Hematopoietic multipotent progenitor cell treated with erythropoietin and hydrocortisone succinate and interleukin-3 and kit ligand, for 8 days (in vitro differentiated cells): ENCODE data around the gene FBXW4.
"Not testable (repeated sequence)": the region's sequence is repeated elsewhere in the genome, so short reads cannot be mapped to it uniquely, and the experiment has no call there.

ENCODE experiments used
- DNase-seq: peaks from one replicate; pipeline ENCODE4 v3.0.0-alpha.2; 2015

The FBXW4 gene

DNA sequence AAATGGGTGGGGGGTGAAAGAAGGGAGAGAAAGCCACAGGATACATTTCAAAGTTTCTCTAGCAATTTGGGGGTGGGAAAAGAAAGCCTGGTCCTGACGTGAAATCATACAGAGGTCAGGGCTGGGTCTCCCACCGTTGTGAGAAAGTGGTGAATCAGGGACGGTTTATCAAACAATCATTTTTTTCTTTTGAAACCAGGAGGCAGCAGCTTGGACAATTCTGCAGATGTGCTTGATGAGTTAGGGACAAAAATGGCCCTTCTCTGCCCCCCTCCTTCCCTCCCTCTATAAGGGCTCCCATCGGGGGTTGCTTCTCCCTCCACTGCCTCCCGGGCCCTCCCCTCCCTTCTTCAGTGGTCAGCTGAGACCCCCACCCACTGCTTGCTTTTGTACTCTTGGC is 43.6 kb downstream of the FBXW4 start:
- no peak for DNase-seq

DNA sequence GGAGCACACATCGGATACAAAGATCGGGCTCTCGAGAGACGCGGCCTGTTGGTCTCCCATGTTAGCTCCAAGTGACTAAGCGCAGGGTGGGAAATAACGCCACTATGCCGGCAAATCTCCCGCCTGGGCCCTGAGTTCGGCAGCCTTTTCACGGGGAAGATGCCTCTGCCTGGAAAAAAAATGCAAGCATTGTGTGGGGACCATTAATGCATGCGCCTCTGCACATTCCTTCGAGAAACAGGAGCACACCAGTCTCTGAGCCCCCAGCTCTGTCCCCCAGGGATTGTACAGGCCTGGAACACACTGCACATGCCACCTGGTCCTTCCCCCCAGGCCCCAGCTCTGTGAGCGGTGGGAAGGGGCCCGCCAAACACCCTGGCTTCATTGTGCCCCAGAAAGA is 44.1 kb downstream of the FBXW4 start:
- DNase-seq: no peak

DNA sequence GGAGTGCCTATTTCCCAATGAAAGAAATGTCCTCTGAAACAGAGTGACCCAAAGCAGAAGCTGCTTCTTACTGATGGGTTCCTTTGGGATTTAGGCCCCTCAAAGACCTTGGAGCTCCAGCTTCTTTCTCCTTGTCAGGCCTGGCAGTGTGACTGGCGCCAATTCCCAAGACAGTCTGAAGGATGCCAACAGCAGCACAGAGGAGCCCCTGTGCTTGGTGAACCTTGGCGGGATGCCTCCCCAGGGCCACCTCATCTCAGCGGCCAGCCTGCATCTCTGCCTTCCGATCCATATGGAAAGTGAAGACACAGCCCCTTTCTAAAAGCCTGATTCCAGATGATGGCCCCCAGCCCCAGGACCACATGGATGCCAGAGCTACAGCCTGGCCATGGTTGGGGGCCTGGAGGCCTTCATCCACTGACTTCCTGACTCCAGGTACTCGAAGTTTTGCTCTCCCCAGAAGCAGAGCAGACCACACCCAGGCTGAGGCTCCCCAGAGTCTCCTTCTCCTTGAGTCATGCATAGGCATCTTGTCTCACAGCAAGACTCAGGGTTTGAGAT is 45.4 kb downstream of the FBXW4 start:
- DNase-seq: peak; percentile 16

DNA sequence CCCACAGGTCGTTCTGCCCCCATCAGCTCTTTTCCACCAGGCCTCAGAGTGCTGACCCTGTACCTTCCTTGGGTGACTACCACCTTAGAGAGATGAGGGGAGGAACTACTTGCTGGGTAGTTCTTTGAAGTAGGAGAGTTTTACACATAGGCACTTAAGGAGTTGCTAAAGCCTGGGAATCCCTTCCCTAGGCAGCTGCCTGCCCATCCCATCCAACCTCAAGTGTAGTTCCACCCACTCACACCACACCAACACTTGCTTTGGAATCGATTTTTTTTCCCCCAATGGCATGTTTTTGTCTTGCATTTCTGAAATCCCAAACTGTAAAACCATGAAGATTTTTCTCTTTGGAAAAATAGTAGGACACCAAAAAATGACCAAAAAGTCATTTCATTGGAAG is 47.7 kb downstream of the FBXW4 start:
- no peak for DNase-seq

DNA sequence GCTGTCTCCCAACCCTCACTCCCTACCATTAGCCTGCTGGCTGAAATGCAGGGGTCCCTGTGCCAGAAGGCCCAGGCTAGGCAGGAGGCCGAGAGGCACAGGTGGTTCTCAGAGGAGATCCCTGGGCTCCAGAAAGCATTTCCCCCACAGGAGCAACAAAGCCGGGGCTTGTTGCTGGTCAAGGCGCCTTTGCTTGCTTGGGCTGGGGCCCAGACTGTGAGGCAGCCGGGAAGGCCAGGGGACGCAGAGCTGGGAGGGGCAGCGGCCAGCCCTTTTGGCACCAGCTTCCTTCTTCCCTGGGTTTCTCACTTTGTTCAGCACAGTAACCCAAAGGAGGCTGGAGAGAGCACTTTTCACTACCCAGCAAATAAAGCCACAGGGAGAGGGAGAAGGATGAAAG is 48.6 kb downstream of the FBXW4 start:
- no peak for DNase-seq

DNA sequence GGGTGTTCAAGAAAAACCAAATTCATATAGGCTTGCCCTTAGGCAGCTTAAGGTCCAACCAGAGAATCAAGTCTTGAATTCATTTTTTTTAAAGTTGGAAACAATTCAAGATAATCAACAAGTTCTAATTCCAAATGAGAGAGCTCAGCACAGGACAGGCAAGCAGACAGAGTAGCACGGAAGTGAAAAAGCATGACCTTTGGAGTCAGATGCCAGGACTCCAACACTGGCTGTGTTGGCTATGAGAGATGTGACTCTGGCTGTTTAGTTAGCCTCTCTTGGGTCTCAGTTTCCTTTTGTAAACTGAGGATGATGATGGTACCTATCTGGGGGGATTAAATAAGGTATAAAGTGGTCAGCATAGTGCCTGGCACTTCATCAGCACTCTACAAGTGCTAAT is 49.3 kb downstream of the FBXW4 start:
- DNase-seq: no peak

DNA sequence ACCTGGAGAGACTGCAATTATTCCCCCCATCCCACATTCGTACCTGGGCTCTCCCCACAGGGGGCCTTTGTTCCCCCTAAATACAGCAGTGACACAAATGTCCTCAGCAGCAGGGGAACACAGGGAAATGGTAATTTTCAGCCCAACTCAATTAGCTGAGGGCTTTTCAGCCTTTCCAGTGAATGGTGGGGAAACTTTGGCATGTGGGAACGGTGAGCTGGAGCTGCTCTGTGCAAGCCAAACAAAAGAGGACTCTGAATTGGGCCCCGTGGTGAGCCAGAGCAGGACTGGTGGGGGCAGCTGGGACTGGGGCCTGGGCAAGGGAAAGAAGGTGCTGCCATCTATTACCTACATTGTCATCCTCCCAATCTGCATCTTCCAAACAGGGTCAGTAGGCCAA is 51.0 kb downstream of the FBXW4 start:
- DNase-seq: no peak

DNA sequence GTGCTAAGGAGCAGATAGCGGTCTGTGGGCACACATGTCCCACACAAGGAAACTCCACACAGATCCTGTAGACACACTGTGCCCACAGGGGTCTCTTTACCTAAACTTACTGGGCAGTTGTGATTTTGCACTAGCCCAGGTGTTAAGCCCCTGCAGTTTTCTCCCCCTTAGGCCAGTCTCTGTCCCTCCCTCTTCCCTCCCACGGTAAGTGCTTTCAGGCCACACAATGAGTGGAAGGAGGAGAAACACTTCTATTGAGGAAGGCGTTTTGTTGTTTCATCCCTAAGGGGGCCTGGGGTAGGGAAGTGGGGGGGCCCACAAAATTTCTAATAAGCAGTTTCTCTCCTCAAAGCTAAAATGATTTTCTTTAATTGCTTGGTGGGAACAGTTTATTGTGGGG is 51.4 kb downstream of the FBXW4 start:
- DNase-seq: no peak

DNA sequence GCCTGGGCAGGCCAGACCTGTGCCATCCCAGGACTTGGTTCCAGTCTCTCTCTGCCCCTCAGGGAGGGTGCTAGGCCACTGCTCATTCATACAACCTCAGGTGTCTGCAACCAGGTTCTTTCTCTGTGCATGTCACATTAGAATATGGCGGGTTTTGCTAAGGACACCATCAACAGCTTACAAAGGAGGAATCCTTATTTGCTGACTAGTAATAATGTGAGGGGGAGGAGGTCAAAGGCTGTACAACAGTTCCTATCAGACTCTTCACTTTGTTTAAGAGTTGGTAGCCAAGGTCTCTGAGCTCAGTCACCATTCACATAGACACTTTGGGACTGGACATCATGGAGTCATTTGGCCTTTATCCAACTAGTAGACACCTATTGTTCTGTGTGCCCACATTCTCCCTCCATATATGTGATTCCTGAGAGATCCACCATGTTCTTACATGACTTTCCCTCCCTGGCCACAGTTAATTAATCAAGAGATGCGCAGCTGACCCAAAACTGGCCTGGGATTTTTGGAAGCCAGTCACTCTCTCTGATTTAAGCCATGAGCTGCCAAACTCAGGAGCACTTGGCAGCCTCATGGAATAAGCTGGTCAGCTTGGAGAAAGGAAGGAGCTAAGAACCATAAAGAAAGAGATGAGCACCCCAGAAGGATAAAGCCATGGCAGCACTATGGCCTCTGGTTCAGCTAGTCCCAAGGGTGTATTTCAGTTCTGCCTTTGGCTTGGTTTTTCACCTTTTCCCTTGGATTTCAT is 55.6 kb downstream of the FBXW4 start:
- DNase-seq: no peak

DNA sequence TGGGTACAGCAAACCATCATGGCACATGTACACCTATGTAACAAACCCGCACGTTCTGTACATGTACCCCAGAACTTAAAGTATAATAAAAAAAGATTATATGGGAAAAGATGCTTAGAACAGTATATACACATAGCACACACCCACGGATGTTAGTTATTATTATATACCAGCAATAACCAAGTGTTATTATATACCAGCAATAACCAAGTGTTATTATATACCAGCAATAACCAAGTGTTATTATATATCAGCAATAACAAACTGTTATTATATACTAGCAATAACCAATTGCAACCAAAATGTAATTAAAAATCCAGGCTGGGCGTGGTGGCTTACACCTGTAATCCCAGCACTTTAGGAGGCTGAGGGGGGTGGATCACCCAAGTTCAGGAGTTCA is 61.5 kb downstream of the FBXW4 start:
- not testable (repeated sequence) for DNase-seq

DNA sequence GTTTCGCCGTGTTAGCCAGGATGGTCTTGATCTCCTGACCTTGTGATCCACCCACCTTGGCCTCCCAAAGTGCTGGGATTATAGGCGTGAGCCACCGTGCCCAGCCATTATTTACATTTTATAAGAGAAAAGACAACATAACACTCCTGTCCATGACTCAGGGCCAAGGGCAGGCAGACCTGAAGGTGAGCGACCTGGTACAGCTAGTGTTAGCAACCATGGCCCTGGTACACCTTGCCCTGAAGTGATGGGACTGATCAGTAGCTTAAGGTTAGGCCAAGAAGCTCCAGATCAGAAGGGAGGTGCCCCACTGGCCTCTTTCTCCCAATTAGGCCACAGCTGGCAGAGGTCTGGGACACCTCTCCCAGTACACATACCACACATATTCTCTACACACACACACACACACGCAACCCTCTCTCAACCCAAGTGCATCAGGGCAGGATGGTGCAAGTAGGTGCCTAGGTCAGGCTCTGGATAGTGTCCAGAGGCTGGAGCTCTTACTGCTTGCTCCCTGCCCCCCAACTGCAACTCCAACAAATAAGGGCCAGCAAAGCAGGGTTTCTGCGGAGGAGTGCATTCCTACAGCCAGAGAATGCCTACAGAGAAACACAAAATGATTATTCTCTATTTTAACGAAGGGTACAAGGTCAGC is 63.0 kb downstream of the FBXW4 start:
- DNase-seq: no peak

DNA sequence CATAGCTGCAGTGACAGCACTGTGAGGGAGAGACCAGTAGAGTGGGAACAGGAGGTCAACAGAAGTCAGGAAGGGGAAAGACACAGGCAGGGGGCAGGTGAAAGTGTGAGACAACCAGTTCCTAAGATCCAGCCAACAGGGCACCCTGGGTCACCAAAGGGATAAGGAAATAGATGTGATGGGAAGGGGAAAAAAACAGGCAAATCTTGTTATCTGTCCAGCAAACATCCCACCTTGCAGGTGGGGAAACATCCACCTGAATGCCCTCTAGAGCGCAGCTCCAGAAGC is 64.4 kb downstream of the FBXW4 start:
- DNase-seq: no peak

DNA sequence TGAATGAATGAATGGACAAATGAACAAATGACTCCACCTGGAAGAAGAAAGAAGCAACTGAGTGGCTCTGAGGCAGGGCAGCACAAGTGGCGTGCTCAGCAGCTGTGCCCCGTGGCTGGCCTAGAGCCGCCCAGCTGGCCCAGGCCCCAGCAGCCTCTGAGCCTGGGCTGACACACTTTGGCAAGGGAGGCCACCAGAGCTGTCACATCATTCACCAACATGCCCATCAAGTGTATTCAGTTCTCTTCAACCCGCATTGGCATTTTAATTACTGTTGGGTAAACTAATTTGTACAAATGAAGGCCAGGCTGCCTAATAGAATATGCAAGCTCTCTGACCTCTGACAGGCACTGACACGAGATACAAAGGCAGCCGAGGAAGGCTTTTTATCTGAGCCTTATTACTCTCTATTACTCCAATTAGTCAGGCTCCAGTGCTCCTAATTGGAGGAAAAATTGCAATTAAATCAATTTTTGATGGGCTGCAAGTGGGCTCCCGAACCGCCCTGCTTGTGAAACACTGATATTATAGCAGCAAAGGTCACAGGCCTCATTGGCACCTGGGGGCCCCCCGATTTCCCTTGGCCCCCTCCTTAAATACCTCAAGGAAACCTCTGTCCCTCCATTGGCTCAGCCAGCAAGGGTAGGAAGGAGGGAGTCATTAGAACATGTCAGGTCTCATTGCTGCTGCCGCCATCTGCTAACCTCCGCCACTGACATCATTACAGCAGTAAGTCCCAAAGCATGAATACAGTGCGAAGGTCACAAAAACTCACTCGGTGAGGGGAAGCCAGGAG is 64.9 kb downstream of the FBXW4 start:
- no peak for DNase-seq

DNA sequence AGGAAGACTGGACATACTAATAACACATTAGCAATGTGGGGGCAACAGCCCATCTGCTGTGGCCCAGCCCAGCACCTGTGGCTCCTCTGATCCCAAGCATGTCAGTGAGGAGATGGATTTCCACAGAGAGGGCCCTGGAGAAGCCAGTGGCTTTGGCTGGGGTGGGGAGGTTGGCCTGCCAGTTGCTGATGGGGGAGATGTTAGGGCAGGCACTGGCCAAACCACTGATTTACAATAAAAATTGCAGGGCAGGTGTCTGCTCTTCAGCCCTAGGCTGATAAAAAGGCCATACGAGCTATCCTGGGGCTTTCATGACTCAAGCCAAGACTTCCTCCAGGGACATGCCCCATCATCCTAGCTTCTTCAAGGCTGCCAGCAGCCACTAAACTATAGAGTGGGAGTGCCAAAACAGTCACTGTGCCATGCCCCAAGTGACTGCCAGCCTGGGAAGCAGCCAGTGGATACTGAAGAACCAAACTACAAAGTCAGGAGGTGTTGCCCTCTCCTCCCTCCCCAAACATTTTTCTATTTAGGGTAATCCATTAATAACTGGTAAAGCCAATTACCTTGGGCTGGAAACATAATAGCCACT is 69.1 kb downstream of the FBXW4 start:
- DNase-seq: no peak

DNA sequence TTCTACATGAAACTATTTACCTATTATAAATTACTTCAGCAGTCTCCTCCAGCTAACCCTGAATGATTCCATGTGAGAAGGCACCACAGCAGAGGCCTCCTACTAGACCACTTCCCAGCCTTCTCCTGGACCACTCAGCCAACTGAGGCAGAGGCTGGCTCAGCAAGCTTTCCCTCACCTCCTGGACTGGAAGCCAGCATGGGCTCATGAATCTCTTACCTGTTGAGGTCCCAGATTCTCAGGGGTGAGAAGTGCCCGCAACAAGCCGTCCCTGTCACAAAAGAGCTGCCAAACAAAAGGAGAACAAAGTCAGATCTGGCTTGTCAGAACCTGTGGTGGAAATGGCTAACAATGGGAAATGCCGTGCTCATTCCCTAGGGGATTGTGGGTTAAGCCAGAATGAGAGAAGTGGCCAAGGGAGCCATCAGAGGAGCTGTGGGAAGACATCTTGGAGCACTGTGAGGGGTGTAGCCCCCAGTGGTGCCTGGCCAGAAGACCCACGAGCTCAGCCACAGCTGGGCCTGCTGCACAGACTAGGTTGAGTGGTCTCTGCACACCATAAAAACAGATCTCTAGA is 70.4 kb downstream of the FBXW4 start:
- no peak for DNase-seq

DNA sequence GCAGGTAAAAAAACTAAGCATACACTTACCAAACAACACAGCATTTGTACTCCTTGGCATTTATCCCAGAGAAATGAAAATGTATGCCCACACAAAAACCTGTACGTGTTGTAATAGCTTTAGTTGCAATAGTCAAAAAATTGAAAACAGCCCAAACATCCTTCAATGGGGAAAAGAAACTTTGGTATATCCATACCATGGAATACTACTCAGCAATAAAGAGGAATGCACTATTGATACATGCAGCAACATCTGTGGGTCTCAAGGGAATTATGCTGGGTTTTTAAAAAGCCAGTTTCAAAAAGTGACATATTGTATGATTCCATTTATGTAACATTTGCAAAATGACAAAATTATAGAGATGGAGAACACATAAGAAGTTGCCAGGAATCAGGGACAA is 71.4 kb downstream of the FBXW4 start:
- no peak for DNase-seq

DNA sequence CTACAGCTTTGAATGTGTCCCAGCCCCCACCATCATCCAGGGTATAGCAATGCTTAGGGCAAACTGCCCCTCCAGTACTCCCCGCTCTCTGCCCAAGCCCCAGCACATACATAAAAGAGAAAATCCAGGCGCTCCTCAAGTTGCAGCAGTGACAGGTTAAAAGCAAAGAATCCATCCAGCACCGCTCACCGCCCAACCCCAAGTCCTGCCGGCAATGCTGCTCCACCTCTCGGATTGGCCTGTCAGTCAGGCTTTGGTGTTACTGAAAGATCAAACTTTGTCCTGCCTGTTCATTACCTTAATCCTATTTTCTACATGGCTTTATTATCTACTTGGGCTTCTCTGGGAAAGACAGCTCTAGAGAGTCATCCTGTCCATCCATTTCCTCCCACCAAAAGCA is 75.0 kb downstream of the FBXW4 start:
- DNase-seq: no peak

DNA sequence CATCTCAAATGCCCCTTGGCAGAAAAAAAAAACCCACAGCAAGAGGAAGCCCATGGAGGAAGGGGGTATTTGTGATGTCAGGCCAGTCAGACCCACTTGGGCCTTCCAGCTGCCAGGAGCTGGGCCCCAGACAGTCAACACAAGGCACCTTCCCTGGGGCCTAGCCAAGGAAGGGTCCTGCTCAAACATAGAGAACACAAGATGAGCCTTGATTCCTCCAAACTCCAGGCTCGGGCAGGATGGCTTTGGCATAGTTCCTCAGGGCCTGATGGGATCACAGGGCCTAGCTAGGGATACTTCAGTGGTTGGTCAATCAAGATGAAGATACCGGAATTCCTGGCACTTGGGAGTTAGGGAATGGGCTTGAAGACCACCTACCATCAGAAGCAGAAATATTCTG is 76.1 kb downstream of the FBXW4 start:
- DNase-seq: no peak

DNA sequence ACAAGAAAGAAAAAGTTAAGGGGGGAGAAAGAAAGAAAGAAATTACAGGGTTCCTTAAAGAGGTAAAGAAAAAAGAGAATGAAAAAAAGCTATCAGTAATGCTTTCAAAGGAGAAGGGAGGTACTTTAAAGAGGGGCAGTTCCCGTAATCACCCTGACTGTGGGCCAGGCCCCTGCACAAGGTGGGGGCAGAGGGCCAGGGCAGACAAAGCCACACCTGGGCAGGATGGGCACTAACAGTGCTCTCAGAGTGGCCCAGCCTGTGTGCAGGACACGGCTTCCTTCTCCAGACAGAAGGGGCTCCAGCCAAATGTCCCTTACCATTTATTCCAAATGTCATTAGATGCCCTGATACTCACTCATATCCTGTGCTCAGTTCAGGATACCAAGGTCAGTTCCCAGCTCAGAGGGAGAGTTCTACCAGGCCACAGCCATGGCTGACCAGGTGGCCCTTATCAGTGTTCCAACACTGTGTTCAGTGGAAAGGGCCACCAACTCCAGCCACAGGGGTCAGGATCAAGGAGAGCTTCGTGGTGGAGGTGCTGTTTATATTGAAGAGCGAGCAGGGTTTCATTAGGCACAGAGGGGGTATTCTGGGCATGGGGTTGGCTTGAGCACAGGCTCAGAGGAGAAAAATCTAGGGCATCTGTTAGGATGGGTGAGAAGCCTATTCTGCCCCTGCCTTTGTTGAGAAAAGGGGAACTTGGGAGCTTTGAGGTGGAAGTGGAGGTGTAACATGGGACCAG is 77.0 kb downstream of the FBXW4 start:
- DNase-seq: no peak

DNA sequence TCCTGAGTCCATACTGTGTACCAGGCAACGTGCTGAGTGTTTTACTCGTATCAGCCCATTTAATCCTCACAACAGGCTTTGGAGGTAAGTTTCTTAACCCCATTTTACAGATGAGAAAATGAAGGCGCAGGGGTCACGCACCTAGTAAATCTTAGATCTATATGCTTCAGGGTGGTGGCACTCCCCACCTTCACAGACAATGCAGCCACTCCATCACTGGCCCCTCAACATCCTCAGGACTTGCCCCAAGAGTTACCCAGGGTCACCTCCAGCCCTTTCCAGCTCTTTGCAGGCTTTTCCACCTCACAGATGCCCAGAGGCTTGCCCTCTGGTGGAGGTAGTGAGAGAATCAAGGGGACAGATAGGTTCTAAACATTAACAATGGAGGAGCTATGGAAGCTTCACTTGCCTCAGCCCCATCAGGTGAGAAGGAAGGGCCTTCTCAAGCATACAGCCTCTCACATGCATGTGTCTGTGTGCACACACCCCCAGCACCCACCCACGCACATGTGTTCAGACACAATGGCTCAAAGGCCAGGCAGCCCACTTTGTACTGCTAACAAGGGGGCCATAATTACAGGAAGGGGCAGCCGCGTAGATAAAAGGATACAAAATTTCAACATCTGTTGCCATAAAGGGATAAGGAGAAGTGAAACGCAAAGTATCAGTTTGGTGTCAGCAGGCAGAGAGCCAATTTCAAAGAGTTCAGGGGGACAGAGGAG is 77.7 kb downstream of the FBXW4 start:
- DNase-seq: peak; percentile 28

DNA sequence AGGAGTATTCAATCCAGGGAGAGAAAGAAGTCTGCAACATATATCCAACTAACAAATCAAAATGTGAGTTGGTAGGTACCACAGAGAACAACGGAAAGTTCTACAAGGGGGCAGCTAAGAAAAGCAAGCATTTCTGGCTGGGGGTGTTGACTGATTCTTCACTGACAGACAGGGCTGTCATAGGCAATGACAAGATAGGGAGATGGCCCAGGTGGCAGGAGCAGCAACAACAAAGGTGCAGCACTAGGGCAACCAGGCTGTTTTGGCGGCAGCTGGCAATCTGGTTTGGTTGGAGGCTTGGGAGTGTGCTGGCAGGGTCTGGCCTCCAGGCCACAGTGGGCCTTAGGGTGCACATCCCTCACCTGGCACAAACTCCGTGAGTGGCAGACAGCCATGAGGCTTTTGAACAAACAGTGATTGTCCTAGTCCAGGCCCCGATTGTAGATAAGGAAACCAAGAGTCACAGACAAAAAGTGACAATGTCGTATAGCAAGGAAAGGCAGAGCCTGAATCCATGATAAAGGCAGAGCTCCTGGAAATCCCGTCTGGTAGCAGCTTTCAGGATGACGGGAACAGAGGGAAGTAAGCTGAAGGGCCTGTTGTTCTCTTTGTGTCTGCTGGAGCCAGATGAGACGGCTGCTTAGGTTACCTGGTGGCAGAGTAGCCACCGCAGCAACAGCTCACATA is 78.4 kb downstream of the FBXW4 start:
- no peak for DNase-seq
